GM19324 (cell line): ENCODE data around the gene SFXN4.
"Not testable (repeated sequence)": the region's sequence is repeated elsewhere in the genome, so short reads cannot be mapped to it uniquely, and the experiment has no call there.

Source experiments
- ATAC-seq: cut with Tn5 transposase; IDR thresholded peaks from one replicate; pipeline ENCODE4 v1.9.1; 2021; ENCODE audit warnings: mild to moderate bottlenecking, moderate library complexity; ENCODE audit not compliant: unreplicated experiment, low FRiP score

The SFXN4 gene

DNA sequence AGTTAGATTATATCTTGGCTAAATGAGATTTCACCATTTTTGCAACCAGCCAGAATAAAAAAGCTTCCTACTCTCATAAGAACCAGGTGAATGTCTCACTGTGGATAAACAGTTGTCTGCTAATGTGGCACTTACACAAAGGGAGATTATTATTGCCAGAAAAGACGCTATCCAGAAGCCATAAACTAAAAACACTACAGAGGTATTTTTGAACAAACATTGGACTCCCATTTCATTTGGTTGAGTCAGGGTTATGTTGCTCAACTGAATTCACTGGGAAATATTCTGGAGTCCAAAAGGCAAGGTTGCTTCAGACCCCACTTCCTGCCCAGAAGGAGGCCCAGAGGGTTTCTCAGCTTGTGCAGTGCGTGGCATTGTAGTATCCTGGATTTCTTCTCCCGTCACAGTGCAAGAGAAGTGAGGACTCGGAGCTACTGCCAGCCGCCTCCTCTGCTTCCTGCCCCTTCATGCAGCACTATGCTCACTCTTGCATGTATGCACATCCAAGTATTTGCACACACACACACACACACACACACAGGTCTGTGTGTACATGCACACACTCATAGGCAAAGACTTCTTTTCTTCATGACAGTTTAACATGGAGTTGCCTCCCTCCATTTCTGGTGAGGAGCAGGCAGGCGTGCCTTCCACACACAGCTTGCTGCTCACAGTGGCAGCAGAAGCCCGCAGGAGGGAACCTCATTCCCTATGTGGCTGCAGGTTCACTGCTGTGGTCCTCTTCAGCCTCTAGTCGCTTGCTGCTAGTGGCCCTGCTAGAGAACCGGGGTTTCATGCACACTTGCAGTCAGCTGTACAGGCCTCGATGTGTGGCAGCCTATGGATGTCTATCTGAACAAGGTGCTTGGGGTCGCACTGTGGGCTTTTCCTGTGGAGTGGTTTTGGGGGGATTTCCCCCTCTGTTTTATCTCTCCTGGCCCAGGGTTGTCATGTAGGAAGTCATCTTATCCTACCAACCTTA lies 51.5 kb downstream of the SFXN4 start:
- no peak for ATAC-seq

DNA sequence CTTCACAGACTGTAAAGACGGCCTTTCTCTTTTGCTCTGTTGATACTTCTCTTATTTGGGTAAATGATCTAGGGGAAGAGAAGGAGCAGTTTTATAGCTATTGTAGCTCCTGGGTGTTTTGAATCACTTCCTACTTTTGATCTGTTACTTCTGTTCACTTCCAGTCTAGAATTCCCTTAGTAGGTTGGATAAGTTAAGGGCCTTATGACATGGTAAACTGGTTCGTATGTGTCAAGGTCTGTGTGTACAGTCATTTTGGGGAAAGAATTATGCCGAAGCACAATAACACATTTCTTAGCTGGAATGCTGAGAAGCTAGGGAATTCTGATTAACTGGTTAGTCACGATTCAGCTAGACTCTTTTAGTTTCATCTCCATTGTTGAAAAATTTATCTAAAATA lies 53.5 kb downstream of the SFXN4 start:
- no peak for ATAC-seq

DNA sequence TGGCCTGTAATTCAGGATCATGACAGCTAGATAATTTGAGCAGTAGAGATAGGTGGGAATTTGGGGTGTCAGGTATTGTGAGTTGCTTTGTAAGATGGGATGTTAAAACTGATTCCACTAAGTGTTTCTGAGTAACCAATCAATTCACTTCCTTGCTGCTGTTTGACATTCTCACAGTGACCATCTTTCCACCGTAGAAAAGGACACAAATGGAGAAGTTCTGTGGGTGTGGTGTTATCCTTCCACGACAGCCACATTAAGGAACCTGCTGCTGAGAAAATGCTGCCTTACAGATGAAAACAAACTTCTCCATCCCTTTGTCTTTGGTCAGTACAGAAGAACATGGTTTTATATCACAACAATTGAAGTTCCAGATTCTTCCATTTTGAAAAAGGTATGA lies 57.7 kb downstream of the SFXN4 start:
- not testable (repeated sequence) for ATAC-seq

DNA sequence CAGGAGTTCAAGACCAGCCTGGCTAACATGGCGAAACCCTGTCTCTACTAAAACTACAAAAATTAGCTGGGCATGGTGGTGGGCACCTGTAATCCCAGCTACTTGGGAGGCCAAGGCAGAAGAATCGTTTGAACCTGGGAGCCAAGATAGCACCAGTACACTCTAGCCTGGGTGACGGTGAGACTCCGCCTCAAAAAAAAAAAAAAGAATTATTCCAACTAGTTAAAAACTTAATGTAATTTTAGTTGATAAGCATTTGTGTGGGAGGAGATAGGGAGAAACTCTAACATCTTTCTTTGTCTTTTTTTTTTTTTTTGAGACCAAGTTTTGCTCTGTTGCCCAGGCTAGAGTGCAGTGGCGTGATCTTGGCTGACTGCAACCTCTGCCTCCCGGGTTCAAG lies 58.4 kb downstream of the SFXN4 start:
- ATAC-seq, result not testable (repeated sequence)

DNA sequence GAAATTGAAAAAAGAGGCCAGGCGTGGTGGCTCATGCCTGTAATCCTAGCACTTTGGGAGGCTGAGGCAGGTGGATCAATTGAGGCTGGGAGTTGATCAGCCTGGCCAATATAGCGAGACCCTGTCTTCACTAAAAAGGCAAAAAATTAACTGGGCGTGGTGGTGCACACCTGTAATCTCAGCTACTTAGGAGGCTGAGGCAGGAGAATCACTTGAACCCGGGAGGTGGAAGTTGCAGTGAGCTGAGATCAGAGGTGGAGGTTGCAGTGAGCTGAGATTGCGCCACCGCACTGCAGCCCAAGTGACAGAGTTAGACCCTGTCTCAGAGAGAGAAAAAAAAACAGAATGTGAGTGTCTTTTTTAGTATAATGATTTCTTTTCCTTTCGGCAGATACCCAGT lies 59.6 kb downstream of the SFXN4 start:
- ATAC-seq, result not testable (repeated sequence)

DNA sequence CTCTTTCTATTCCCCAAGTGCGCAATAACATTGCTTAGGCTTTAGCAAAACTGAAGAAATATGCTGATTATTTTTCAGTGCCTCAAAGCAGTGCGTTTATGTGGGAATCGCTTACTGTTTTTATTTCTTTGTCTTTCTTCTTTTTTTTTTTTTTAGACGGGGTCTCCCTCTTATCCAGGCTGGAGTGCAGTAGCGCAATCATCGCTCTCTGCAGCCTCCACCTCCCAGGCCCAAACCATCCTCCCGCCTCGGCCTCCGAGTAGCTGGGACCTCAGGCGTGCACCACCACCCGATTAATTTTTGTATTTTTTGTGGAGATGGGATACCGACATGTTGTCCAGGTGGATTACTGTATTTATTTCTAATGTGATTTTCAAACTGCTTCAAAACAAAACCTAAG lies 60.4 kb downstream of the SFXN4 start:
- no peak for ATAC-seq

DNA sequence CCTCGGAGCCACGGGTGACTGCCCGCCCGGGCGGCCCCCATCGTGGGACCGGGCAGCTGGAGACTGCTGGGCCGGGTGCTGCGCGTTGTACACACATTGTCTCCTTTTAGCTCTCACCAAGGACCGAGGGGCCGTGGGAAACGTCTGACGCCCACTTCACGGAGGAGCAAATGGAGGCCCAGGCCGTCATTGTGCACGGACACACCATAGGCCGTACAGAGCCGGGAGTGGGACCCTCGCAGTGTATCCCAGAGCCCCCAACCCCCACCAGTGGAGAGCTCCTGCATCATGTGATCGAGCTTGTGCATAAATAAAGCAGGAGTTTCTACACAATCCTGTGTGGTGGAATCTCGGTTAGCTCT lies 60.9 kb downstream of the SFXN4 start:
- no peak for ATAC-seq

DNA sequence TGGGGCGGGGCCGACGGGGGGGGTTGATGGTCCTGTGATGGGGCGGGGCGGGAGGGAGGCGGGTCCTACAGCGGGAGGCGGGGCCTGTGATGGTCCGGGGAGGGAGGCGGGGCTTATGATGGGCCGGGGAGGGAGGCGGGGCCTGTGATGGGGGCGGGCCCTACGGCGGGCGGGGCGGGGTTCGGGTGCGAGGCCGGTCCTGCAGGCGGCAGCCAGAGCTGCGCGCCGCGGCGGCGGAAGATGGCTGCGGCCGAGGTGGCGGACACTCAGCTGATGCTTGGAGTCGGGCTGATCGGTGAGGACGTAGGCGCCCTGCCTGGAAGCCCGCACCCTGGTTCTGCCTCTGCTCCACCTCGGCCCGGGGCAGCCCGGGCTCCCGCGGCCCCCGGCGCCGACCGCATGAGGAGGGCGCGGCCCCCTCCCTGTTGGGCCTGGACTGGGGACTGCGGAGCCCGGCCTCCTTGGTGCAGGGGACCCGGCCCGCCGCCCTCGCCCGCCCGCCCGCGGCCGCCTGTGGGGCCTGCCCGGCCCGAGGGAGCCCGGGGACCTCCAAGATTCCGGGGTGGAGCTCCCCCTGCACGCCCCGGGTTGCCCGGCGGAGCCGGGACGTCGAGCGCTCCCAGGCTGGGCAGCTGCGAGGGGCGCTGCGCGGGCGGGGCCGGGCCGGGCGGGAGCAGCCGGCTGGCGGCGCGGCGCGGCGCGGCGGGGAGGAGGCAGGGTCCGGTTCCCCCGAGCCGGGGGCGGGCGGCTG lies 61.4 kb downstream of the SFXN4 start, which contains the start of gene DENND10:
DENND10 (plus strand) TSS at position 211 of the 751 bp plus-strand sequence; CDS start at position 241, 30 bp downstream.
- peak; percentile 90 for ATAC-seq

DNA sequence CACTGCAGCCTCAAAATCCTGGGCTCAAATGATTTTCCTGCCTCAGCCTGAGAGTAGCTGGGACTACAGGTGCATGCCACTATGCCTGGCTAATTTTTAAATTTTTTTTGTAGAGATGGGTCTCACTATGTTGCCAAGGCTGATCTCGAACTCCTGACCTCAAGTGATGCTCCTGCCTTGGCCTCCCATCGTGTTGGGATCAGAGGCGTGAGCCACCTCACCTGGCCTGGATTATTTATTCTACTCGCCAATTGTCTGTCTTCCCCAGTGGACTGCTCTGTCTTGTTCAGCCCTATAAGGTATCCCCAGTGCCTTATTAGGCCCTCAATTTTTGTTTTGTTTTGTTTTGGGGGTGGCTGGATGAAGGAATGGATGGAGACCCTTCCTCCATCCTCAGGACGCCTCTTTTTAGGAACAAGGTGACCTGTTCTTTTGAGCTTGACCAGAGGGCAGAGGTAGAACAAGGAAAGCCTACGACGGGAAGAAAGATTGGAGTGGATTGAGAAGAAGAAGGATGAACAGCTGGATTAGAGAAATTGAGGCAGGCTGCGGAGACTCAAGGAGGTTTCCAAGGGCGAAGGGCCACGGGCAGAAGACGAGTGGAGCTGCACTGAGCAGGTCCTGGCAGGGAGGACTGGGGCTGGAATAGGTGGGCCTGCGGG lies 62.1 kb downstream of the SFXN4 start:
- no peak for ATAC-seq

DNA sequence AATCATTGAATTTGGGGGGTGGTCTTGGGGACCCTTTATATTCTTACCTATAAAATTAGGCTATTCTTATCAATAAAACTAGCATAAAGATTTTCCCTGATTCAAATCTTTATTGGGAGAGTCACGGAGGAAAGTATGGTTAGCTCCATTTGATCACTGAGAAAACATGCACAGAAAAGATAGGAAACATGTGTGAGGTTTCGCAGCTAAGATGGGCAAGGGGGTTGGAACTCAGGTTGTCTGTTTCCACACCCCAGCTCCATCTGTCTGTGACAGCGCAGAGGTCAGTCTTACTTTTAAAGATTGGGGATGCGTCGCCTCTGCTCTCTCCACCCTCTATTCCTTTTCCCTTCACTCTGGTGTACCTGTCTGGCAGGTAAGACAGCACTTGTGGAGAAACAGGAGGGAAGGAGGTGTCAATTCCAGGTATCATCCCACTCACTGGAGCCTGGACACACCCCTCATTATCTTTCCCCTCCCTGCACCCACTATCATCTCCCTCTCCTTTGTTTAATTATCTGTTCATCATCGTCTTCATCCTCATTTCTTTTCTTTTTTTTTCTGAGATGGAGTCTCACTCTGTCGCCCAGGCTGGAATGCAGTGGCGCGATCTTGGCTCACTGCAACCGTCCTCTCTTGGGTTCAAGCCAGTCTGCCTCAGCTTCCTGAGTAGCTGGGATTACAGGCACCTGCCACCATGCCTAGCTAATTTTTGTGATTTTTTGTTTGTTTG lies 64.0 kb downstream of the SFXN4 start:
- ATAC-seq, result no peak

DNA sequence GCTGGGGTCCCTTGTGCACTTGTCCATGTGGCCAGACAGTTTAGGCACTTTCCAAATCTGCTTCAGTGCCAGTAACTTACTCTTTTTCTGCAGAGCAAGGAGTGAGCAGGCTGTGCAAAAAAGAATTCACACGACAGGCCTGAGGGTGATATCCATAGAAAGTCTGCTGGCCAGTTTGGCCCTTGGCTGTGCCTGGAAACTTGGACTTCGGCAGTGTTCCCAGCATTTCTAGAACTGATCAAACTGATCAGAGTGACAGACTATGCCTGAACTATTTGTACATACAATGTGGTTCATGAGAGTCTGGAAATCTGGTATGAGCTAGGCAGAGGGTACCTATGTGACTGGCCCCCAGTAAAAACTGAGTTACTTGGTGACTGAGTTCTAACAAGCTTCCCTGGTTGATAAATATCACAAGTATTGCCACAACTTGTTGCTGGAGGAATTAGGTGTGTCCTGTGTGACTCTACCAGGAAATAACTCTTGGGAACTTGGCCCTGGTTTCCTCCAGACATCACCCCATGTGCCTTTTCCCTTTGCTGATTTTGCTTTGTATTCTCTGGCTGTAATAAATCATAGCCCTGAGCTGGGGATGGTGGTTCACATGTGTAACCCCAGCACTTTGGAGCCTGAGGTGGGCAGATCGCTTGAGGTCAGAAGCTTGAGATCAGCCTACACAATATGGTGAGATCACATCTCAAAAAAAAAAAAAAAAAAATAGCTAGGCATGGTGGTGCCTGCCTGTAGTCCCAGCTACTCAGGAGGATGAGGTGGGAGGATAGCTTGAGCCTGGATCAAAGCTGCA lies 64.9 kb downstream of the SFXN4 start:
- no peak for ATAC-seq

DNA sequence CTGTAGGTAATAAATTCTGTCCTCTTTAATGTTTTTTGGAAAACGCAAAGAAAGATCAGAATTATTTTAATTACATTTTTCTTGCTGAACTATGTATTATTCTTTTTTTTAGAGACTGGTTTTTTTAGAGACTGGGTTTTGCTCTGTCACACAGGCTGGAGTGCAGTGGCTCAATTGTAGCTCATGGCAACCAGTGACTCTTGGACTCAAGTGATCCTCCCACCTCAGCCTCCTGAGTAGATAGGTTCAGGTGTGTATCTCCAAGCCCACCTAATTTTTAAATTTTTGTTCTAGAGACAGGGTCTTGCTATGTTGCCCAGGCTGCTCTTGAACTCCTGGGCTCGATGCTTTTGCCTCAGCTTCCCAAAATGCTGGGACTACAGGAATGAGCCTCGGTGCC lies 66.9 kb downstream of the SFXN4 start:
- ATAC-seq, result no peak

DNA sequence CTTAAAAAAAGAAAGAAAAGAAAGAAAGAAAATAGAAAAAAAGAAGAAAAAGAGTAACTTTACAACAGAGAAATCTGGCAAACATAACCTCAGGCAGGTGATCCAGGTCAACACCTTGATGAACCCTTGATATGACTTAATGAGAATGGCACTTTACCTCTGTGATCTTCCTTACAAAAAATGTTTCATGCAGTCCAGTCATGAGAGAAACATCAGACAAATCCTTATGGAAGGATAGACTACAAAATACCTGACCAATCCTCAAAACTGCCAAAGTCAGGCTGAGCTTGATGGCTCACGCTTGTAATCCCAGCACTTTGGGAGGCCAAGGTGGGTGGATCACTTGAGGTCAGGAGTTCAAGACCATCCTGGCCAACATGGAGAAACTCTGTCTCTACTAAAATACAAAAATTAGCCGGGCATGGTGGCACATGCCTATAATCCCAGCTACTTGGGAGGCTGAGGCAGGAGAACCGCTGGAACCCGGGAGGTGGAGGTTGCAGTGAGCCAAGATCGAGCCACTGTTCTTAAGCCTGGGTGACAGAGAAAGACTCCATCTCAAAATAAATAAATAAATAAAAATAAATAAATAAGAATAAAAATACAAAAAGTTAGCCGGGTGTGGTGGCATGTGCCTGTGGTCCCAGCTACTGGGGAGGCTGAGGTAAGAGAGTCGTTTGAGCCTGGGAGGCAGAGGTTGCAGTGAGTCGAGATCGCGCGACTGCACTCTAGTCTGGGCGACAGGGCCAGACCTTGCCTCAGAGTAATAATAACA lies 68.7 kb downstream of the SFXN4 start:
- ATAC-seq, result not testable (repeated sequence)

DNA sequence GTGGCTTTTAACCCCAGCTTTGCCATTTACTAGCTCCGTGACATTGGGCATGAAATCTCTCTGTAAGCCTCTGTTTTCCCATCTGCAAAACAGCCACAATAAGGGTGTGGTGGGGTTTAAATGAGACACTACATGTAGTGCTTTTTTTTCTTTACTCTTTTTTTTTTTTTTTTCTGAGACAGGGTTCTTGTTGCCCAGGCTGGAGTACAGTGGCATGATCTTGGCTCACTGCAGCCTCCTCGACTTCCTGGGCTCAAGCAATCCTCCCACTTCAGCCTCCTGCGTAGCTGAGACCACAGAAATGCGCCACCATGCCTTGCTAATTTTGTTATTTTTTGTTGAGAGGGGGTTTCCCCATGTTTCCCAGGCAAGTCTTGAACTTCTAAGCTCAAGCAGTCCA lies 69.9 kb downstream of the SFXN4 start:
- ATAC-seq, result no peak

DNA sequence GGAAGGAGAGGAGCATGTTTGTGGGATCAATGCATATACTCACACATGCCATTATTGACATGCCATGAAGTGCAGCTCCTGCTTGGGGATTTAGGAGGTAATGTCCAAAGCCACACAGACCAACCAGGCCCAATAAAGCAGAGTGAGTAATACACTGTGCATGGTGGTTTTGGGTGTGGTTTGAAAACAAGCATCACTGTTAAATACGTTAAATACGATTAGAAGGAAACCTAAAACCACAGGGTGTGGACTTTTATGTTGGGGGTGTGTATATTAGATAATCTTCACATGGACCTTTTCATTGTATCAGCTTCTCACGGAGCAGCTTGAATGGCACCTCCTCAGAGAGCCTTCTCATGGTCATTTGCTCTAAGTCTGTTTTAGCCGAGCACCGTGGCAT lies 74.5 kb downstream of the SFXN4 start:
- ATAC-seq, result no peak
